DOHH2 (cell line): Measurements from ENCODE around the gene TRMT11.

Source experiments
- H3F3A ChIP-seq: fragments of 200-600 bp; sonication (generic), shearing (Covaris generic); 2 replicates; pipeline ENCODE4 v1.6.0; 2016; ENCODE audit warnings: antibody characterized with exemption, mild to moderate bottlenecking; ENCODE audit not compliant: control insufficient read depth, insufficient read depth
- H3K27ac ChIP-seq: fragments of 200-600 bp; sonication (generic); 2 replicates; pipeline ENCODE4 v1.5.1; 2014; ENCODE audit warnings: low read depth, mild to moderate bottlenecking, low read length, moderate library complexity
- H3K27me3 ChIP-seq: fragments of 200-600 bp; sonication (generic); 2 replicates; pipeline ENCODE4 v1.6.1; 2014; ENCODE audit warnings: mild to moderate bottlenecking, low read length, mixed read lengths; ENCODE audit not compliant: control insufficient read depth
- H3K36me3 ChIP-seq: fragments of 200-600 bp; sonication (generic); 2 replicates; pipeline ENCODE4 v1.6.1; 2014; ENCODE audit warnings: mild to moderate bottlenecking, low read length, moderate library complexity, mixed read lengths; ENCODE audit not compliant: control insufficient read depth
- H3K4me1 ChIP-seq: fragments of 200-600 bp; sonication (generic); 2 replicates; pipeline ENCODE4 v1.6.1; 2014; ENCODE audit warnings: mild to moderate bottlenecking, low read length, mixed read lengths; ENCODE audit not compliant: control insufficient read depth
- H3K4me2 ChIP-seq: fragments of 200-600 bp; sonication (generic); 2 replicates; pipeline ENCODE4 v1.6.0; 2014; ENCODE audit warnings: mild to moderate bottlenecking, low read length, moderate library complexity
- H3K4me3 ChIP-seq: fragments of 200-600 bp; sonication (generic); 2 replicates; pipeline ENCODE4 v1.5.1; 2014; ENCODE audit warnings: mild to moderate bottlenecking, low read length, mixed read lengths
- H3K79me2 ChIP-seq: fragments of 200-600 bp; sonication (generic); 2 replicates; pipeline ENCODE4 v1.6.1; 2014; ENCODE audit warnings: mild to moderate bottlenecking, low read length, mixed read lengths; ENCODE audit not compliant: control insufficient read depth
- H3K9me2 ChIP-seq: fragments of 200-600 bp; sonication (generic); replicated peaks from 2 replicates; pipeline ENCODE4 v1.6.1; 2014; ENCODE audit warnings: mild to moderate bottlenecking, low read length, mixed read lengths; ENCODE audit not compliant: control insufficient read depth
- H3K9me3 ChIP-seq: fragments of 200-600 bp; sonication (generic); 2 replicates; pipeline ENCODE4 v1.6.1; 2014; ENCODE audit warnings: antibody characterized with exemption, low read length, mixed read lengths; ENCODE audit not compliant: control insufficient read depth, insufficient read depth
- H4K20me1 ChIP-seq: fragments of 200-600 bp; sonication (generic); 2 replicates; pipeline ENCODE4 v1.6.0; 2014; ENCODE audit warnings: low read depth, mild to moderate bottlenecking, antibody characterized with exemption, low read length, moderate library complexity; ENCODE audit not compliant: control insufficient read depth, insufficient read depth
- EZH2phosphoT487 ChIP-seq: fragments of 200-600 bp; sonication (generic); IDR thresholded peaks from 2 replicates; pipeline ENCODE4 v1.6.1; 2017; ENCODE audit warnings: borderline replicate concordance, mild to moderate bottlenecking, antibody characterized with exemption, low read length, moderate library complexity, mixed read lengths
- TF ChIP-seq, protein P1 (sequence below): fragments of 200-600 bp; sonication (generic); IDR thresholded peaks from one replicate; pipeline ENCODE4 v1.5.1; 2014; ENCODE audit warnings: antibody characterized with exemption, mild to moderate bottlenecking, low read depth, low read length; ENCODE audit not compliant: poor library complexity, severe bottlenecking

TRMT11 gene

DNA sequence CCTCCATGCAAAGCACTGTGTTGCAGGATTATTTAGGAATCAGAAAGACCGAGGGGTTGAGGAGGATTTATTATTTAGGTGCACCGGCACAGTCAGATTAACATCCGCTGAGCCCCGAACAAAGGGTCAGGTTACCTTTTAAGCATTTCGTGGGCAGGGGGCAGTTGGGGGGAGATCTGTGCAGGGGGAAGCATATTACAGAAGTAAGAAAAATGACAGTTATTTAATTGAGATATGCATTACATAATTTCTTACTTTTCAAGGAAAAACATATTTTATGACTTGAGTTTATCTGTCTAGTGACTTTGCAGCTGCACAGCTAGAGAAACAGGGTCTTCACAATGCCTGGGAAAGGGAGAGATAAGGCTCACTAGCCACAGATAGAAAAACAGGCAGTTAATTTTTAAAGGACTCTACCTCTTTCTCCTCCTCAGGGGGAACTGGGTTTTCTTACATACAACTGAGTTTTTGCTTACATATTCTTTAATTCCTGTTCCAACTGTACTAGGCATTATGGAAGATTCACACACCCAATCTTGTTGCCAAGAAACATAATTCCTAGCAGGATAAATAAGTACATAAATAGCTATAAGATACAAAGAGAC lies 31.5 kb upstream of the TRMT11 start:
- Histone ChIP-seq H4K20me1 (no peaks in the 10 kb centered on the region), H3F3A (no peaks in the 10 kb centered on the region), H3K27me3 (no peaks in the 10 kb centered on the region), H3K4me2 (no peak overlapping the region), H3K4me1 (peaks cover 33% of the 10 kb centered on the region), H3K36me3 (peaks cover 16% of the 10 kb centered on the region), H3K4me3 (no peak overlapping the region), H3K27ac (no peak overlapping the region), H3K9me3 (no peaks in the 10 kb centered on the region), H3K9me2 (no peaks in the 10 kb centered on the region), H3K79me2 (peaks cover 31% of the 10 kb centered on the region)
- TF ChIP-seq, protein P1, sequence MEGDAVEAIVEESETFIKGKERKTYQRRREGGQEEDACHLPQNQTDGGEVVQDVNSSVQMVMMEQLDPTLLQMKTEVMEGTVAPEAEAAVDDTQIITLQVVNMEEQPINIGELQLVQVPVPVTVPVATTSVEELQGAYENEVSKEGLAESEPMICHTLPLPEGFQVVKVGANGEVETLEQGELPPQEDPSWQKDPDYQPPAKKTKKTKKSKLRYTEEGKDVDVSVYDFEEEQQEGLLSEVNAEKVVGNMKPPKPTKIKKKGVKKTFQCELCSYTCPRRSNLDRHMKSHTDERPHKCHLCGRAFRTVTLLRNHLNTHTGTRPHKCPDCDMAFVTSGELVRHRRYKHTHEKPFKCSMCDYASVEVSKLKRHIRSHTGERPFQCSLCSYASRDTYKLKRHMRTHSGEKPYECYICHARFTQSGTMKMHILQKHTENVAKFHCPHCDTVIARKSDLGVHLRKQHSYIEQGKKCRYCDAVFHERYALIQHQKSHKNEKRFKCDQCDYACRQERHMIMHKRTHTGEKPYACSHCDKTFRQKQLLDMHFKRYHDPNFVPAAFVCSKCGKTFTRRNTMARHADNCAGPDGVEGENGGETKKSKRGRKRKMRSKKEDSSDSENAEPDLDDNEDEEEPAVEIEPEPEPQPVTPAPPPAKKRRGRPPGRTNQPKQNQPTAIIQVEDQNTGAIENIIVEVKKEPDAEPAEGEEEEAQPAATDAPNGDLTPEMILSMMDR, result no peak
- TF ChIP-seq EZH2phosphoT487, result no peak

DNA sequence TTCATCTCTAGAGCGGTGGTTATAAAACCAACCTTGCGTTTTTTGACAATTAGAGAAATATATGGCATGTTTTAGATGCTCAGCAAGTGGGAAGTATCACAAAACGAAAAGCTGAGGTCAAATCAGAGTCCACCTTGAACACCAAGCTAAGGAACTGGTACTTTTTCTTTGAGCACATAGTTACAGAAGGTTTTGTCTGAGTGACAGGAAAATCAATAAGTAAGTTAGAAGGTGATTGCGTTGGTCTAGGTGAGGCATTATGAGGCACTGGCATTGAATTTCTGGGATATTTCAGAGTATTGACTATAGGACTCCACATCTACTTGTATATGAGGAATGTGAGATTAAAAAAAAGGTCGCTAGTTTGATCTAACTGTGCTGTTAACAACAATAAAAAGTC lies 30.4 kb upstream of the TRMT11 start:
- peaks cover 33% of the 10 kb centered on the region for H3K4me1 ChIP-seq
- H3K4me3 ChIP-seq, result peak overlapping the region; percentile 85
- TF ChIP-seq, protein P1, result no peak
- TF ChIP-seq EZH2phosphoT487, result no peak

GRCh38 chr6:125956506-125957390 lies 29.6 kb upstream of the TRMT11 start, which contains the start of gene HINT3:
TSS of gene HINT3 (plus strand) at chr6:125956770. CDS start at chr6:125956978, 208 bp downstream.
- peak within 1 kb of the TSS; percentile 63 for H3K4me2 ChIP-seq
- H3K36me3 ChIP-seq, result peaks cover 24% of the 10 kb centered on the region
- peaks cover 33% of the 10 kb centered on the region for H3K4me1 ChIP-seq
- peak within 1 kb of the TSS; percentile 70 for H3K27ac ChIP-seq
- H3K9me2 ChIP-seq, result no peaks in the 10 kb centered on the region
- H3K79me2 ChIP-seq, result peaks cover 48% of the 10 kb centered on the region
- TF ChIP-seq, protein P1, result peak; percentile 98
- no peak for TF ChIP-seq EZH2phosphoT487
- H3K27me3 ChIP-seq, result no peaks in the 10 kb centered on the region
- H3K4me3 ChIP-seq, result peak within 1 kb of the TSS; percentile 85
- H3K9me3 ChIP-seq, result no peaks in the 10 kb centered on the region
- H4K20me1 ChIP-seq, result no peaks in the 10 kb centered on the region
- no peaks in the 10 kb centered on the region for H3F3A ChIP-seq

More for the DNA sequence above, 30.4 kb upstream of the TRMT11 start:
- Histone ChIP-seq H3F3A (no peaks in the 10 kb centered on the region), H3K27me3 (no peaks in the 10 kb centered on the region), H3K9me3 (no peaks in the 10 kb centered on the region), H3K4me2 (peak overlapping the region; percentile 63), H3K79me2 (peaks cover 40% of the 10 kb centered on the region), H3K36me3 (peaks cover 18% of the 10 kb centered on the region), H3K27ac (peak overlapping the region; percentile 70; the same call in 1 of the 2 replicates), H3K9me2 (no peaks in the 10 kb centered on the region), H4K20me1 (no peaks in the 10 kb centered on the region)
